GM18498 (cell line): ENCODE results near the gene TENM4.
A peak's percentile ranks its signal among the peaks of the same experiment; 100 is the strongest.

Source experiments
- ATAC-seq: cut with Tn5 transposase; IDR thresholded peaks from one replicate; pipeline ENCODE4 v1.9.1; 2021; ENCODE audit warnings: mild to moderate bottlenecking, moderate library complexity; ENCODE audit not compliant: unreplicated experiment

Gene TENM4

GRCh38 chr11:79040348-79040747 lies 400.5 kb downstream of the TENM4 start:
- ATAC-seq: no peak

- no peak for ATAC-seq
Observed at GRCh38 chr11:79039122-79039521, 401.7 kb downstream of the TENM4 start.

- ATAC-seq: no peak
Observed at GRCh38 chr11:79035881-79036280, 404.9 kb downstream of the TENM4 start.

GRCh38 chr11:79033833-79034232 lies 407.0 kb downstream of the TENM4 start:
- no peak for ATAC-seq

GRCh38 chr11:79030448-79030847 lies 410.4 kb downstream of the TENM4 start:
- ATAC-seq: no peak

GRCh38 chr11:79028225-79028624 lies 412.6 kb downstream of the TENM4 start:
- no peak for ATAC-seq

- ATAC-seq: peak; percentile 88
Observed at GRCh38 chr11:79026803-79027445, 413.9 kb downstream of the TENM4 start.

GRCh38 chr11:79025622-79026021 lies 415.2 kb downstream of the TENM4 start:
- ATAC-seq: no peak

GRCh38 chr11:79025097-79025496 lies 415.7 kb downstream of the TENM4 start:
- no peak for ATAC-seq

- no peak for ATAC-seq
Observed at GRCh38 chr11:79022265-79022664, 418.6 kb downstream of the TENM4 start.

GRCh38 chr11:79021601-79022000 lies 419.2 kb downstream of the TENM4 start:
- ATAC-seq: no peak

- ATAC-seq: no peak
Observed at GRCh38 chr11:79019975-79020374, 420.9 kb downstream of the TENM4 start.

- ATAC-seq: no peak
Observed at GRCh38 chr11:79019277-79019676, 421.6 kb downstream of the TENM4 start.

- ATAC-seq: no peak
Observed at GRCh38 chr11:79018371-79018849, 422.4 kb downstream of the TENM4 start.

GRCh38 chr11:79017811-79018210 lies 423.0 kb downstream of the TENM4 start:
- no peak for ATAC-seq

GRCh38 chr11:79013509-79013908 lies 427.3 kb downstream of the TENM4 start:
- no peak for ATAC-seq

GRCh38 chr11:79011357-79011756 lies 429.5 kb downstream of the TENM4 start:
- ATAC-seq: no peak

- no peak for ATAC-seq
Observed at GRCh38 chr11:79007771-79008402, 432.9 kb downstream of the TENM4 start.

- ATAC-seq: no peak
Observed at GRCh38 chr11:79006854-79007253, 434.0 kb downstream of the TENM4 start.

- ATAC-seq: no peak
Observed at GRCh38 chr11:78996007-78996406, 444.8 kb downstream of the TENM4 start.

- ATAC-seq: no peak
Observed at GRCh38 chr11:78995171-78995570, 445.7 kb downstream of the TENM4 start.

GRCh38 chr11:78993802-78994430 lies 446.9 kb downstream of the TENM4 start:
- ATAC-seq: no peak
